NCI-H460 (cell line): ENCODE data around the gene COL13A1. TPM values are rescaled to one million over a fixed set of nuclear protein-coding genes. Genes with fewer than 3 reads are reported as not detected.

ENCODE experiments used
- DNase-seq: peaks from one replicate; pipeline ENCODE4 v3.0.0-alpha.2; 2016; ENCODE audit warnings: low read depth; ENCODE audit errors: extremely low read depth
- total RNA-seq: library from RNA; depleted of rRNA; stranded (reverse); fragments of >200 nt; shearing (Covaris generic); gene quantifications from 2 replicates; pipeline ENCODE4 v1.2.3, GENCODE V29; 2014

The COL13A1 gene
- total RNA-seq, 1 experiment from 2014 or later = 0.15 TPM

GRCh38 chr10:69901628-69902505 is 100.2 kb downstream of the COL13A1 start:
- peak; percentile 18 for DNase-seq

DNA sequence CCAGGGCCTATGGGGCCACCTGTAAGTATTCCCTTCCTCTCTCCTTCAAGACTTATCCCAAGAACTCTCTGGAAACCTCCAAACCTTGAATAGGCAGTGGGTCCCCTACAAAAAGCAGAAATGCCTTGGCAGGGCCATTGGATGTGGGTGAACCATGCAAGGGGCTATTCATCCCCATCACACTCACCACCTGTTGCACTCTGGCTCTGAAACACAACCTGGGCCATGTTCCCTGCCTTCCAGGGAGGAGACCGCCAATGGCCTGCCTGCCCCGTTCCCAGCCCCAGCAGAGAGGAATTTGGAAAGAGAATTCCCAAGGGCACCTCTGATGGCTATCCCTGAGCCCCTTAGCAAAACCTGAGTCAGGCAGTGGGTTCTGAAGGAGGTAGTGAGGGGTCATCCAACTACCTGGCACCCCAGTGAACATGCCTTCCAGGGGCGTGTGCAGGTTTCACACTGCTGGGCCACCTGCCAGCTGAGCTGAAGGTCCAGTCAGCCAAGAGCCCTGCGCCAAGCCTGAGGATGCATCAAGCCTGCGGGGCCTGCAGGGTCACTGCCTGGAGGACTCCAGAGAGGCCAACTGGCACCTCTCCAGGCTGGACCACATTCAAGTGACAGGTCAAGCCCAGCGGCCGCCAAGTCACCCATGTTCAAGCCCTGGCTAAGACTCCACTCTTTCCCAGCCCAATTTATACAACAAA is 101.3 kb downstream of the COL13A1 start:
- DNase-seq = no peak

- no peak for DNase-seq
These were observed 102.8 kb downstream of the COL13A1 start for GRCh38 chr10:69904533-69904932.

DNA sequence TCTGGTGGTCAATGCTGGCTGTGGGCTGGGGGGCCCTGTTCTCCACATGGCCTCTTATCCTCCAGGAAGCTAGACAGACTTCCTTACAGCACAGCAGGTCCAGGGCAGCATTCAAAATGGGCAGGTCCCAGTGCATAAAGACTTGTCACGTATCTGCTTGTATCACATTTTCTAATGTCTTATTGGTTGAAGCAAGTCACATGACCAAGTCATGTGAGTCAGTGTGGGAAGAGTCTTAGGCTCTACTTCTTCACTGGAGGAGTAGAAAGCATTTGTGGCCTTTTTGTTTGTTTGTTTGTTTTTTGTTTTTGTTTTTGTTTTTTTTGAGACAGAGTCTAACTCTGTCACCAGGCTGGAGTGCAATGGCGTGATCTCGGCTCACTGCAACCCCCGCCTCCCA is 104.7 kb downstream of the COL13A1 start:
- DNase-seq = no peak

- DNase-seq = no peak
These were observed 105.8 kb downstream of the COL13A1 start for GRCh38 chr10:69907517-69907916.

- DNase-seq = no peak
These were observed 106.4 kb downstream of the COL13A1 start for GRCh38 chr10:69908124-69908523.

- DNase-seq = no peak
These were observed 108.9 kb downstream of the COL13A1 start for GRCh38 chr10:69910561-69910960.

GRCh38 chr10:69911613-69912528 is 110.2 kb downstream of the COL13A1 start:
- no peak for DNase-seq

- no peak for DNase-seq
These were observed 110.9 kb downstream of the COL13A1 start for GRCh38 chr10:69912589-69912988.

DNA sequence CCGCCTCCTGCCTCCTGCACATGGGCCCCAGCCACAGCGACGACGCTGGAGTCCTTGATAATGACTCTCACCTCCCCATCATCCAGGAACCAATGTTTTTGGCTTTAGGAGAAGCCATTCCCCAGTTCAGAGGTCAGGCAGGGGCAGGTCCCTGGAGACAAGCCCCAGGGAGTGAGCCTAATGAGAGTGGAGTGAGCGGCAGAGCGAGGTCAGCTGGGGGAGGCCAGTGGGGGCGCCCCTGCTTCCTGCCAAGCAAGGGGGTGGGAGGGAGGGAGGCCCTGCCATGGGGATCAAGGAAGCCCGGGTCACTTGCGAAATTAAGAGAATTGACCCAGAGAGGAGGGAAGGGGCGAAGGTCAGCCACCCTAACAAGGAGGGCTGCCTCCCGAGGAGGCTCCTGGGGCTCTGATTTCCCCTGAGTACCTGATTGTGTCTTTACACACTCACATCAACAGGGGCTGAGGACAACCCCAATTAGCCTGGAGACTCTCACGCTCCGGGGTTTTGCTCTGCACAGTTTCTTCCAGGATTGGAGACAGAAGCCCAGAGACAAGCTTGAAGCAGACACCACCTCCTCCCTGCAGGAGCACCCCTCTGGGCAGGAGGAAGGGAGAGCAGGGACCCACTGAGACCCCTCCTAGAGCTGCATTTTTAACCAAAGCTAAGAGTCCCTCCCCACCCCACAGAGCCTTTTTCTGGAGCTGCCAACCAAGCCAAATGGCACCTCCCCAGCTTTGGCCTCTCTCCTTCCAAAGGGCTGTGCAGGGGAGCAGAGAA is 112.1 kb downstream of the COL13A1 start:
- no peak for DNase-seq

- peak; percentile 61 for DNase-seq
These were observed 112.9 kb downstream of the COL13A1 start for GRCh38 chr10:69914398-69915214.

GRCh38 chr10:69915215-69915560 is 113.5 kb downstream of the COL13A1 start:
- no peak for DNase-seq

DNA sequence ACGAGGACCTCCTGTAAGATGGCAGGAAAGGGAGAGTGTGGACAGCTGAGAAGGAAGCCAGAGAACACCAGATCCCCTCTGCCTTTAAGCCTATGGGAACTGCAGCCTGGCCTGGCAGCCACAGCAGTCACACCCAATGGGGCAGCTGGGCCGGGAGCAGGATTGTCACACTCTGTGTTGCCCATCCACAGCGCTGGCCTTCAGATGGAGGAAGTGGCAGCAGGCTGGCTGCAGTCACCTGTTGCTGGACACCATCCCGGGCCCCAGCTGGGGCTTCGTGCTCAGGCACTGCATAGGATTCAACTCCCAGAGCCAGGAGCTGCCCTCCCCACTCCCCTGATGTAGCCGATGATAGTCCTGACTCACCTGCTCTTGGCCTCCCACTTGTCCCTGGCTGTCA is 114.4 kb downstream of the COL13A1 start:
- DNase-seq = no peak

GRCh38 chr10:69918036-69918435 is 116.3 kb downstream of the COL13A1 start:
- no peak for DNase-seq

GRCh38 chr10:69919250-69919649 is 117.5 kb downstream of the COL13A1 start:
- DNase-seq = no peak

DNA sequence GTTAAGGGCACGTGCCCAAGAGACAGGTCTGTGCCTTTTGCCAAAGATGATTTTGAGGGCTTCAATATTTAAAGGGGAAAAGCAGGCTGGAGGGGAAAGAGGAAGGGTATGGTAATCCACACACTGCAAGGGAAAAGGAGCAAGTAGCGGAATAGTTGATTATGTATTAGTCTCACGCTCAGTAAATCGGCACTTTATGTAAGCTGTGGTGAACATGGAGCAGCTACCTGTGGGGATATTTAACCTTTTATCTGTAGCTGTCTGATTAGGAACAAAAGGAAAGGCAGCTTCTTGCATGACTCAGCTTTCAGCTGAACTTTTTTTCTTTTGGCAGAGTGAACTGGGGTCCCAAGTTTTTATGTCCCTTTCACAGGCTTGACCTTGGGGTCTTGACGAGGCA is 123.4 kb downstream of the COL13A1 start:
- DNase-seq = no peak

DNA sequence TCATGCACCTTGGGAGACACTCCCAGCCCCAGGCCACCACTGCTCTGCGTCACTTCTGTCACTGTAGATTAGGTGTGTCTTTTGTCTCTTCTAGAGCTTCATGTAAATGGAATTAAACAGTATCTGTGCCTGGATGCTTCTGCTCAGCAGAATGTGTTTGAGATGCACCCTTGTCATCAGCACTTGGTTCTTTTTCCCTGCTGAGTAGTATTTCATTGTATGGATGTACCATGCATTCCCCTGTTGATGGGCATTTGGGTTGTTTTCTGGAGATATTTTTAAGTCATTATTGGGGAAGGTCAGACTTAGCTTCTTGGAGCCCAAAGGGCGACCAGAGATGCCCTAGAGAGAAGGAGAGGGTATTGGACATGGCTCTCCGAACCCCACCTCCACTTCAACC is 126.6 kb downstream of the COL13A1 start:
- no peak for DNase-seq

GRCh38 chr10:69929575-69929974 is 127.9 kb downstream of the COL13A1 start:
- DNase-seq = no peak

DNA sequence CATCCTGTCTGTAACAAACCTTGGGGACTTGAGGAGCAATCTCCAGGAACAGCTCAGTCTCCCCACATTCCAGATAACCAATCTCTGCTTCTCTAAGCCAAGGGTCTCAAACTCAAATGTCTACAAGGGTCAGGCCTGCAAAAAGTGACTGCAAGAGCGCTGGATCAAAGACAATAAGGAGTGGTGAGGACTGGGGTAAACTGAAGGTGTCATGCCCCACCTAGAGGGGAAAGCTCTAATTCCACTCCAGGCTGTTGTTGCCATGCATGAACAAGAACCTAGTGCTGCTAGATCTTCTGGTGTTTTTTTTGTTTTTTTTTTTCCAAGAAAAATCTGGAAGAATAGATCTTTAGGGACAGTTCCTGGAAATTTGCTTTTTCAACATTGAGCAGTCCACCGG is 133.1 kb downstream of the COL13A1 start:
- no peak for DNase-seq
